LNCaP clone FGC (cell line): Measurements from ENCODE around the gene ASXL1.
A peak's percentile ranks its signal among the peaks of the same experiment; 100 is the strongest.
"Not testable (repeated sequence)": the region's sequence is repeated elsewhere in the genome, so short reads cannot be mapped to it uniquely, and the experiment has no call there.

Experiments used
- DNase-seq: peaks from one replicate; pipeline ENCODE4 v3.0.0-alpha.2; 2011; ENCODE audit warnings: low read depth
- H3K4me3 ChIP-seq: 2 replicates; pipeline ENCODE4 v1.5.1; 2011; ENCODE audit warnings: mild to moderate bottlenecking, low read depth, low read length, control low read depth
- CTCF ChIP-seq: IDR thresholded peaks from 2 replicates; pipeline ENCODE4 v1.5.1; 2012; ENCODE audit warnings: mild to moderate bottlenecking; ENCODE audit not compliant: control insufficient read depth, insufficient read depth; ENCODE audit errors: extremely low read depth

The ASXL1 gene

GRCh38 chr20:32319100-32319499, 39.0 kb upstream of the ASXL1 start:
- TF ChIP-seq CTCF, result no peak
- no peak overlapping the region for H3K4me3 ChIP-seq
- no peak for DNase-seq

GRCh38 chr20:32320305-32320704, 37.8 kb upstream of the ASXL1 start:
- TF ChIP-seq CTCF, result no peak
- no peak overlapping the region for H3K4me3 ChIP-seq
- no peak for DNase-seq

- no peak overlapping the region for H3K4me3 ChIP-seq
- DNase-seq, result no peak
- TF ChIP-seq CTCF, result no peak
These were observed 36.7 kb upstream of the ASXL1 start for GRCh38 chr20:32321390-32321789.

- H3K4me3 ChIP-seq, DNase-seq: not testable (repeated sequence)
These were observed 35.9 kb upstream of the ASXL1 start for GRCh38 chr20:32322260-32322659.

- H3K4me3 ChIP-seq, DNase-seq: not testable (repeated sequence)
These were observed 34.4 kb upstream of the ASXL1 start for GRCh38 chr20:32323761-32324160.

GRCh38 chr20:32325706-32326503, 32.2 kb upstream of the ASXL1 start:
- no peak for TF ChIP-seq CTCF
- no peak overlapping the region for H3K4me3 ChIP-seq
- peak; percentile 98 for DNase-seq

- no peak for TF ChIP-seq CTCF
- peak; percentile 76 for DNase-seq
- no peak overlapping the region for H3K4me3 ChIP-seq
These were observed 31.7 kb upstream of the ASXL1 start for GRCh38 chr20:32326504-32326845.

GRCh38 chr20:32327087-32327681, 30.9 kb upstream of the ASXL1 start:
- H3K4me3 ChIP-seq, result no peak overlapping the region
- DNase-seq, result no peak
- no peak for TF ChIP-seq CTCF
